Bronchial epithelial cell (primary cell): ENCODE results near the gene KRT38. TPM values are rescaled to one million over a fixed set of nuclear protein-coding genes. Genes with fewer than 3 reads are reported as not detected.

Source experiments
- DNase-seq: peaks from one replicate; pipeline ENCODE4 v3.0.0-alpha.2; 2010; ENCODE audit warnings: low read depth
- FAIRE-seq: peaks from 2 replicates; lab custom pipeline; 2011; peaks lifted over from hg19 to GRCh38; lab: Jason Lieb, UNC
- H3K27me3 ChIP-seq: 2 replicates; pipeline ENCODE4 v1.5.1; 2011; ENCODE audit warnings: low read length; ENCODE audit not compliant: control insufficient read depth, insufficient read depth
- H3K36me3 ChIP-seq: 2 replicates; pipeline ENCODE4 v1.5.1; 2011; ENCODE audit warnings: low read length; ENCODE audit not compliant: control insufficient read depth, insufficient read depth
- H3K4me3 ChIP-seq: 2 replicates; pipeline ENCODE4 v1.5.1; 2011; ENCODE audit warnings: mild to moderate bottlenecking, low read depth, low read length, control low read depth
- CTCF ChIP-seq: IDR thresholded peaks from 2 replicates; pipeline ENCODE4 v1.5.1; 2011; ENCODE audit warnings: mild to moderate bottlenecking, moderate library complexity, low read length, control low read depth, inconsistent platforms; ENCODE audit not compliant: insufficient read depth, severe bottlenecking
- total RNA-seq: library from RNA; depleted of rRNA; stranded (reverse); fragments of >200 nt; gene quantifications from 2 replicates; pipeline ENCODE4 v1.2.1, GENCODE V29; 2014

KRT38 gene
- total RNA-seq, 1 donor from 2014 or later = not detected

GRCh38 chr17:41483991-41484826, 43.4 kb upstream of the KRT38 start:
- no peaks in the 10 kb centered on the region for H3K27me3 ChIP-seq
- TF ChIP-seq CTCF = no peak
- DNase-seq = no peak
- H3K36me3 ChIP-seq = no peaks in the 10 kb centered on the region
- FAIRE-seq = peak; percentile 40
- H3K4me3 ChIP-seq = no peak overlapping the region

- FAIRE-seq (no peak), DNase-seq (no peak)
- no peak for TF ChIP-seq CTCF
- Histone ChIP-seq H3K36me3 (no peaks in the 10 kb centered on the region), H3K4me3 (no peak overlapping the region), H3K27me3 (no peaks in the 10 kb centered on the region)
Observed at GRCh38 chr17:41483531-41483930, 42.7 kb upstream of the KRT38 start.

- no peak for TF ChIP-seq CTCF
- H3K27me3 ChIP-seq = no peaks in the 10 kb centered on the region
- H3K36me3 ChIP-seq = no peaks in the 10 kb centered on the region
- FAIRE-seq (no peak), DNase-seq (no peak)
- H3K4me3 ChIP-seq = no peak within 1 kb of the TSS
Observed at GRCh38 chr17:41481036-41481435, 40.3 kb upstream of the KRT38 start, which contains the start of gene KRT35. TSS of gene KRT35 (minus strand) at chr17:41481151. CDS start at chr17:41481097, 54 bp downstream.

GRCh38 chr17:41480581-41480980, 39.8 kb upstream of the KRT38 start:
- Histone ChIP-seq H3K4me3 (no peak overlapping the region), H3K36me3 (no peaks in the 10 kb centered on the region), H3K27me3 (peaks cover 1% of the 10 kb centered on the region)
- TF ChIP-seq CTCF = no peak
- DNase-seq (no peak), FAIRE-seq (no peak)

GRCh38 chr17:41480136-41480535, 39.4 kb upstream of the KRT38 start:
- no peak for DNase-seq
- TF ChIP-seq CTCF = no peak
- Histone ChIP-seq H3K27me3 (peaks cover 1% of the 10 kb centered on the region), H3K36me3 (no peaks in the 10 kb centered on the region), H3K4me3 (no peak overlapping the region)
- no peak for FAIRE-seq
